Fibroblast of skin of right quadriceps (primary cell): Measurements from ENCODE around the gene CYB561A3.

Source experiments
- DNase-seq: peaks from one replicate; pipeline ENCODE4 v3.0.0-alpha.2; 2013

CYB561A3 gene

GRCh38 chr11:61368646-61369045, 7.0 kb upstream of the CYB561A3 start:
- DNase-seq: no peak

GRCh38 chr11:61367406-61367805, 5.7 kb upstream of the CYB561A3 start:
- DNase-seq: no peak

- DNase-seq: no peak
Observed at GRCh38 chr11:61364012-61364675, 2.5 kb upstream of the CYB561A3 start.

GRCh38 chr11:61362542-61362875, 827 bp upstream of the CYB561A3 start:
- peak; percentile 29 for DNase-seq

- DNase-seq: no peak
Observed at GRCh38 chr11:61361237-61361740, 393 bp downstream of the CYB561A3 start.

GRCh38 chr11:61359516-61359915, 2.2 kb downstream of the CYB561A3 start:
- no peak for DNase-seq

GRCh38 chr11:61358566-61358965, 3.1 kb downstream of the CYB561A3 start:
- DNase-seq: no peak

- DNase-seq: no peak
Observed at GRCh38 chr11:61357894-61358239, 3.8 kb downstream of the CYB561A3 start.

- DNase-seq: no peak
Observed at GRCh38 chr11:61357233-61357893, 4.3 kb downstream of the CYB561A3 start.

GRCh38 chr11:61356706-61357105, 5.0 kb downstream of the CYB561A3 start:
- no peak for DNase-seq

- DNase-seq: no peak
Observed at GRCh38 chr11:61354208-61354607, 7.5 kb downstream of the CYB561A3 start.

- DNase-seq: no peak
Observed at GRCh38 chr11:61353131-61354067, 8.3 kb downstream of the CYB561A3 start.

- DNase-seq: no peak
Observed at GRCh38 chr11:61352038-61352437, 9.6 kb downstream of the CYB561A3 start.

GRCh38 chr11:61350803-61351202, 10.9 kb downstream of the CYB561A3 start:
- no peak for DNase-seq

- DNase-seq: no peak
Observed at GRCh38 chr11:61350336-61350735, 11.3 kb downstream of the CYB561A3 start.

GRCh38 chr11:61349916-61350315, 11.8 kb downstream of the CYB561A3 start:
- no peak for DNase-seq

- no peak for DNase-seq
Observed at GRCh38 chr11:61349189-61349751, 12.4 kb downstream of the CYB561A3 start.

- no peak for DNase-seq
Observed at GRCh38 chr11:61347916-61348461, 13.7 kb downstream of the CYB561A3 start.

- DNase-seq: no peak
Observed at GRCh38 chr11:61345954-61346843, 15.5 kb downstream of the CYB561A3 start.

- no peak for DNase-seq
Observed at GRCh38 chr11:61345170-61345610, 16.5 kb downstream of the CYB561A3 start.

- DNase-seq: no peak
Observed at GRCh38 chr11:61343792-61344745, 17.6 kb downstream of the CYB561A3 start.
